ENCODE measurements around the gene CCDC136. TPM values are rescaled to one million over a fixed set of nuclear protein-coding genes. Genes with fewer than 3 reads are reported as not detected.

CCDC136 gene
- total and polyA plus RNA-seq, 2 experiments from 2014 or later: 27.1 to 55.7 TPM

DNA sequence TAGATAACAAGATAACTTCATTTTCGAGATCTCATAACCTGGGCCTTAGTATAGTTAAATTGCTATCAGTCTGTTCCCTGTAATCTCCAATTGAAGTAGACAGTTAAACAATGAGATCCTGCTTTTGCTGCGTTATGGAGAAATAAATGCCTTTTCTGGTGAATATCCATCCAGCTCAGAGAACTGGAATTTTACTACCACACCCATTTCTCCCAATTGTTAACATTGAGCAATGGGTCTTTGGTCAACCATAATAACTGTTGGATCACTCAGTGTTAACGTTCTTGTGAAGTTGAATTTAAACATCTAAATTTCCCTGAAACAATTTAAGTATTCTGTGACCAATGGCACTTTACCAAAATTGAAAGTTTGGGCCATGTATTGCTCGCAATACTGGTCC lies 49.6 kb upstream of the CCDC136 start:
- Mint-ChIP-seq H3K27ac (no peak overlapping the region), H3K36me3 (ENCODE audit: low read depth) (peaks cover 8% of the 10 kb centered on the region), H3K4me1 (peaks cover 15% of the 10 kb centered on the region), H3K9me3 (no peaks in the 10 kb centered on the region), H3K27me3 (ENCODE audit: insufficient read depth, low read depth, poor library complexity) (peaks cover 5% of the 10 kb centered on the region), H3K4me3 (no peak overlapping the region)
- Histone ChIP-seq H3K27me3 (ENCODE audit: insufficient read depth) (no peaks in the 10 kb centered on the region), H4K20me1 (replicated peaks; ENCODE audit: insufficient read depth) (peaks cover 66% of the 10 kb centered on the region), H3K9me2 (ENCODE audit: insufficient read depth) (peaks cover 2% of the 10 kb centered on the region; the same call in 1 of the 2 replicates), H3K27ac (ENCODE audit: low read depth) (no peak overlapping the region), H3K4me2 (no peak overlapping the region), H3K79me2 (replicated peaks; ENCODE audit: insufficient read depth) (peaks cover 80% of the 10 kb centered on the region), H2AFZ (no peak overlapping the region), H3K4me3 (no peak overlapping the region), H3K4me1 (ENCODE audit: insufficient read depth) (peaks cover 15% of the 10 kb centered on the region), H3F3A (replicated peaks; ENCODE audit: low read depth) (no peaks in the 10 kb centered on the region), H3K36me3 (ENCODE audit: insufficient read depth) (no peaks in the 10 kb centered on the region)
- DNase-seq (ENCODE audit: low spot score) (no peak), ATAC-seq (no peak)
- TF ChIP-seq, protein P1, sequence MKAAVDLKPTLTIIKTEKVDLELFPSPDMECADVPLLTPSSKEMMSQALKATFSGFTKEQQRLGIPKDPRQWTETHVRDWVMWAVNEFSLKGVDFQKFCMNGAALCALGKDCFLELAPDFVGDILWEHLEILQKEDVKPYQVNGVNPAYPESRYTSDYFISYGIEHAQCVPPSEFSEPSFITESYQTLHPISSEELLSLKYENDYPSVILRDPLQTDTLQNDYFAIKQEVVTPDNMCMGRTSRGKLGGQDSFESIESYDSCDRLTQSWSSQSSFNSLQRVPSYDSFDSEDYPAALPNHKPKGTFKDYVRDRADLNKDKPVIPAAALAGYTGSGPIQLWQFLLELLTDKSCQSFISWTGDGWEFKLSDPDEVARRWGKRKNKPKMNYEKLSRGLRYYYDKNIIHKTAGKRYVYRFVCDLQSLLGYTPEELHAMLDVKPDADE (IDR thresholded peaks at IDR 0.05): no peak
- TF ChIP-seq JUNB (IDR thresholded peaks at IDR 0.05; ENCODE audit: unreplicated experiment): no peak
- TF ChIP-seq CREB1 (CRISPR knock-in tag; IDR thresholded peaks at IDR 0.05; ENCODE audit: low read depth): no peak
- no peak for TF ChIP-seq EZH2phosphoT487 (IDR thresholded peaks at IDR 0.05; ENCODE audit: unreplicated experiment)
- no peak for TF ChIP-seq ZNF331 (CRISPR knock-in tag; IDR thresholded peaks at IDR 0.05; ENCODE audit: low read depth)
- no peak for TF ChIP-seq POLR2AphosphoS5 (IDR thresholded peaks at IDR 0.05; ENCODE audit: low read depth)
- TF ChIP-seq, protein P2, sequence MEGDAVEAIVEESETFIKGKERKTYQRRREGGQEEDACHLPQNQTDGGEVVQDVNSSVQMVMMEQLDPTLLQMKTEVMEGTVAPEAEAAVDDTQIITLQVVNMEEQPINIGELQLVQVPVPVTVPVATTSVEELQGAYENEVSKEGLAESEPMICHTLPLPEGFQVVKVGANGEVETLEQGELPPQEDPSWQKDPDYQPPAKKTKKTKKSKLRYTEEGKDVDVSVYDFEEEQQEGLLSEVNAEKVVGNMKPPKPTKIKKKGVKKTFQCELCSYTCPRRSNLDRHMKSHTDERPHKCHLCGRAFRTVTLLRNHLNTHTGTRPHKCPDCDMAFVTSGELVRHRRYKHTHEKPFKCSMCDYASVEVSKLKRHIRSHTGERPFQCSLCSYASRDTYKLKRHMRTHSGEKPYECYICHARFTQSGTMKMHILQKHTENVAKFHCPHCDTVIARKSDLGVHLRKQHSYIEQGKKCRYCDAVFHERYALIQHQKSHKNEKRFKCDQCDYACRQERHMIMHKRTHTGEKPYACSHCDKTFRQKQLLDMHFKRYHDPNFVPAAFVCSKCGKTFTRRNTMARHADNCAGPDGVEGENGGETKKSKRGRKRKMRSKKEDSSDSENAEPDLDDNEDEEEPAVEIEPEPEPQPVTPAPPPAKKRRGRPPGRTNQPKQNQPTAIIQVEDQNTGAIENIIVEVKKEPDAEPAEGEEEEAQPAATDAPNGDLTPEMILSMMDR (conservative IDR thresholded peaks at IDR 0.05; ENCODE audit: low read depth in 2 of 2): no peak
- TF ChIP-seq ZNF114 (CRISPR knock-in tag; IDR thresholded peaks at IDR 0.05): no peak
- TF ChIP-seq NANOG (IDR thresholded peaks at IDR 0.05; ENCODE audit: borderline replicate concordance): no peak
- TF ChIP-seq STAT1 (IDR thresholded peaks at IDR 0.05; ENCODE audit: unreplicated experiment): no peak
- TF ChIP-seq, protein P3, sequence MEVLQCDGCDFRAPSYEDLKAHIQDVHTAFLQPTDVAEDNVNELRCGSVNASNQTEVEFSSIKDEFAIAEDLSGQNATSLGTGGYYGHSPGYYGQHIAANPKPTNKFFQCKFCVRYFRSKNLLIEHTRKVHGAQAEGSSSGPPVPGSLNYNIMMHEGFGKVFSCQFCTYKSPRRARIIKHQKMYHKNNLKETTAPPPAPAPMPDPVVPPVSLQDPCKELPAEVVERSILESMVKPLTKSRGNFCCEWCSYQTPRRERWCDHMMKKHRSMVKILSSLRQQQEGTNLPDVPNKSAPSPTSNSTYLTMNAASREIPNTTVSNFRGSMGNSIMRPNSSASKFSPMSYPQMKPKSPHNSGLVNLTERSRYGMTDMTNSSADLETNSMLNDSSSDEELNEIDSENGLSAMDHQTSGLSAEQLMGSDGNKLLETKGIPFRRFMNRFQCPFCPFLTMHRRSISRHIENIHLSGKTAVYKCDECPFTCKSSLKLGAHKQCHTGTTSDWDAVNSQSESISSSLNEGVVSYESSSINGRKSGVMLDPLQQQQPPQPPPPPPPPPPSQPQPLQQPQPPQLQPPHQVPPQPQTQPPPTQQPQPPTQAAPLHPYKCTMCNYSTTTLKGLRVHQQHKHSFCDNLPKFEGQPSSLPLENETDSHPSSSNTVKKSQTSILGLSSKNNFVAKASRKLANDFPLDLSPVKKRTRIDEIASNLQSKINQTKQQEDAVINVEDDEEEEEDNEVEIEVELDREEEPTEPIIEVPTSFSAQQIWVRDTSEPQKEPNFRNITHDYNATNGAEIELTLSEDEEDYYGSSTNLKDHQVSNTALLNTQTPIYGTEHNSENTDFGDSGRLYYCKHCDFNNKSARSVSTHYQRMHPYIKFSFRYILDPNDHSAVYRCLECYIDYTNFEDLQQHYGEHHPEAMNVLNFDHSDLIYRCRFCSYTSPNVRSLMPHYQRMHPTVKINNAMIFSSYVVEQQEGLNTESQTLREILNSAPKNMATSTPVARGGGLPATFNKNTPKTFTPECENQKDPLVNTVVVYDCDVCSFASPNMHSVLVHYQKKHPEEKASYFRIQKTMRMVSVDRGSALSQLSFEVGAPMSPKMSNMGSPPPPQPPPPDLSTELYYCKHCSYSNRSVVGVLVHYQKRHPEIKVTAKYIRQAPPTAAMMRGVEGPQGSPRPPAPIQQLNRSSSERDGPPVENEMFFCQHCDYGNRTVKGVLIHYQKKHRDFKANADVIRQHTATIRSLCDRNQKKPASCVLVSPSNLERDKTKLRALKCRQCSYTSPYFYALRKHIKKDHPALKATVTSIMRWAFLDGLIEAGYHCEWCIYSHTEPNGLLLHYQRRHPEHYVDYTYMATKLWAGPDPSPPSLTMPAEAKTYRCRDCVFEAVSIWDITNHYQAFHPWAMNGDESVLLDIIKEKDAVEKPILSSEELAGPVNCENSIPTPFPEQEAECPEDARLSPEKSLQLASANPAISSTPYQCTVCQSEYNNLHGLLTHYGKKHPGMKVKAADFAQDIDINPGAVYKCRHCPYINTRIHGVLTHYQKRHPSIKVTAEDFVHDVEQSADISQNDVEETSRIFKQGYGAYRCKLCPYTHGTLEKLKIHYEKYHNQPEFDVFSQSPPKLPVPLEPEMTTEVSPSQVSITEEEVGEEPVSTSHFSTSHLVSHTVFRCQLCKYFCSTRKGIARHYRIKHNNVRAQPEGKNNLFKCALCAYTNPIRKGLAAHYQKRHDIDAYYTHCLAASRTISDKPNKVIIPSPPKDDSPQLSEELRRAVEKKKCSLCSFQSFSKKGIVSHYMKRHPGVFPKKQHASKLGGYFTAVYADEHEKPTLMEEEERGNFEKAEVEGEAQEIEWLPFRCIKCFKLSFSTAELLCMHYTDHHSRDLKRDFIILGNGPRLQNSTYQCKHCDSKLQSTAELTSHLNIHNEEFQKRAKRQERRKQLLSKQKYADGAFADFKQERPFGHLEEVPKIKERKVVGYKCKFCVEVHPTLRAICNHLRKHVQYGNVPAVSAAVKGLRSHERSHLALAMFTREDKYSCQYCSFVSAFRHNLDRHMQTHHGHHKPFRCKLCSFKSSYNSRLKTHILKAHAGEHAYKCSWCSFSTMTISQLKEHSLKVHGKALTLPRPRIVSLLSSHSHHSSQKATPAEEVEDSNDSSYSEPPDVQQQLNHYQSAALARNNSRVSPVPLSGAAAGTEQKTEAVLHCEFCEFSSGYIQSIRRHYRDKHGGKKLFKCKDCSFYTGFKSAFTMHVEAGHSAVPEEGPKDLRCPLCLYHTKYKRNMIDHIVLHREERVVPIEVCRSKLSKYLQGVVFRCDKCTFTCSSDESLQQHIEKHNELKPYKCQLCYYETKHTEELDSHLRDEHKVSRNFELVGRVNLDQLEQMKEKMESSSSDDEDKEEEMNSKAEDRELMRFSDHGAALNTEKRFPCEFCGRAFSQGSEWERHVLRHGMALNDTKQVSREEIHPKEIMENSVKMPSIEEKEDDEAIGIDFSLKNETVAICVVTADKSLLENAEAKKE (CRISPR knock-in tag; IDR thresholded peaks at IDR 0.05): no peak
- TF ChIP-seq EZH2 (IDR thresholded peaks at IDR 0.05; ENCODE audit: low read depth, unreplicated experiment): no peak
- TF ChIP-seq, protein P4, sequence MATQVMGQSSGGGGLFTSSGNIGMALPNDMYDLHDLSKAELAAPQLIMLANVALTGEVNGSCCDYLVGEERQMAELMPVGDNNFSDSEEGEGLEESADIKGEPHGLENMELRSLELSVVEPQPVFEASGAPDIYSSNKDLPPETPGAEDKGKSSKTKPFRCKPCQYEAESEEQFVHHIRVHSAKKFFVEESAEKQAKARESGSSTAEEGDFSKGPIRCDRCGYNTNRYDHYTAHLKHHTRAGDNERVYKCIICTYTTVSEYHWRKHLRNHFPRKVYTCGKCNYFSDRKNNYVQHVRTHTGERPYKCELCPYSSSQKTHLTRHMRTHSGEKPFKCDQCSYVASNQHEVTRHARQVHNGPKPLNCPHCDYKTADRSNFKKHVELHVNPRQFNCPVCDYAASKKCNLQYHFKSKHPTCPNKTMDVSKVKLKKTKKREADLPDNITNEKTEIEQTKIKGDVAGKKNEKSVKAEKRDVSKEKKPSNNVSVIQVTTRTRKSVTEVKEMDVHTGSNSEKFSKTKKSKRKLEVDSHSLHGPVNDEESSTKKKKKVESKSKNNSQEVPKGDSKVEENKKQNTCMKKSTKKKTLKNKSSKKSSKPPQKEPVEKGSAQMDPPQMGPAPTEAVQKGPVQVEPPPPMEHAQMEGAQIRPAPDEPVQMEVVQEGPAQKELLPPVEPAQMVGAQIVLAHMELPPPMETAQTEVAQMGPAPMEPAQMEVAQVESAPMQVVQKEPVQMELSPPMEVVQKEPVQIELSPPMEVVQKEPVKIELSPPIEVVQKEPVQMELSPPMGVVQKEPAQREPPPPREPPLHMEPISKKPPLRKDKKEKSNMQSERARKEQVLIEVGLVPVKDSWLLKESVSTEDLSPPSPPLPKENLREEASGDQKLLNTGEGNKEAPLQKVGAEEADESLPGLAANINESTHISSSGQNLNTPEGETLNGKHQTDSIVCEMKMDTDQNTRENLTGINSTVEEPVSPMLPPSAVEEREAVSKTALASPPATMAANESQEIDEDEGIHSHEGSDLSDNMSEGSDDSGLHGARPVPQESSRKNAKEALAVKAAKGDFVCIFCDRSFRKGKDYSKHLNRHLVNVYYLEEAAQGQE (IDR thresholded peaks at IDR 0.05; ENCODE audit: unreplicated experiment): no peak

All from GM23338 (cell line).